Esophagus squamous epithelium (tissue), 4 donors: ENCODE measurements around the gene CATSPERE.

Experiments
- CTCF ChIP-seq, 6 experiments: fragments of 450-650 bp in 4 of 6; fragments of 200-600 bp in 2 of 6; sonication (generic) in 2 of 6; IDR thresholded peaks; one replicate each; pipeline ENCODE4 v1.5.1; 2016 to 2019; ENCODE audit warnings: antibody characterized with exemption in 6 of 6, mild to moderate bottlenecking in 4 of 6, moderate library complexity in 4 of 6
- POLR2A ChIP-seq, 4 donors: fragments of 450-650 bp; IDR thresholded peaks; one replicate each; pipeline ENCODE4 v1.6.1; 2017; ENCODE audit warnings: antibody characterized with exemption in 4 of 4, mild to moderate bottlenecking in 4 of 4, moderate library complexity in 3 of 4

GRCh38 chr1:244502630-244503029 lies 41.6 kb downstream of the CATSPERE start:
- no peak for TF ChIP-seq CTCF (IDR thresholded peaks at IDR 0.05)
- no peak for TF ChIP-seq POLR2A (IDR thresholded peaks at IDR 0.05)
